HG02973 (cell line): ENCODE data around the gene ANAPC15.

Experiments used
- ATAC-seq: cut with Tn5 transposase; IDR thresholded peaks from one replicate; pipeline ENCODE4 v1.9.1; 2021; ENCODE audit warnings: moderate library complexity; ENCODE audit not compliant: unreplicated experiment

ANAPC15 gene

GRCh38 chr11:72088076-72088808, 24.3 kb downstream of the ANAPC15 start:
- no peak for ATAC-seq

GRCh38 chr11:72085621-72086351, 26.7 kb downstream of the ANAPC15 start:
- no peak for ATAC-seq

GRCh38 chr11:72084965-72085364, 27.5 kb downstream of the ANAPC15 start:
- no peak for ATAC-seq

- ATAC-seq, result no peak
Observed at GRCh38 chr11:72084076-72084475, 28.4 kb downstream of the ANAPC15 start.

- no peak for ATAC-seq
Observed at GRCh38 chr11:72083414-72083813, 29.1 kb downstream of the ANAPC15 start.

- ATAC-seq, result no peak
Observed at GRCh38 chr11:72081821-72082453, 30.6 kb downstream of the ANAPC15 start.

GRCh38 chr11:72081184-72081644, 31.3 kb downstream of the ANAPC15 start:
- ATAC-seq, result no peak

GRCh38 chr11:72080326-72081183, 31.9 kb downstream of the ANAPC15 start, which contains the start of the genes LRRC51 and NUMA1:
TSS of gene LRRC51 (plus strand) at chr11:72080850. CDS start at chr11:72089084, 8,234 bp downstream.
TSS of gene NUMA1 (minus strand) at chr11:72080542. CDS start at chr11:72035943, 44,599 bp downstream.
- peak; percentile 86 for ATAC-seq

GRCh38 chr11:72079819-72080325, 32.6 kb downstream of the ANAPC15 start:
- ATAC-seq, result no peak

- no peak for ATAC-seq
Observed at GRCh38 chr11:72078477-72078876, 34.0 kb downstream of the ANAPC15 start.

- no peak for ATAC-seq
Observed at GRCh38 chr11:72075756-72076155, 36.7 kb downstream of the ANAPC15 start.

GRCh38 chr11:72075109-72075508, 37.4 kb downstream of the ANAPC15 start:
- ATAC-seq, result no peak

- no peak for ATAC-seq
Observed at GRCh38 chr11:72072348-72072747, 40.1 kb downstream of the ANAPC15 start.

GRCh38 chr11:72070491-72070890, 42.0 kb downstream of the ANAPC15 start:
- ATAC-seq, result no peak

- no peak for ATAC-seq
Observed at GRCh38 chr11:72069787-72070251, 42.7 kb downstream of the ANAPC15 start.

GRCh38 chr11:72069200-72069599, 43.3 kb downstream of the ANAPC15 start:
- ATAC-seq, result no peak

- ATAC-seq, result no peak
Observed at GRCh38 chr11:72067676-72068075, 44.8 kb downstream of the ANAPC15 start.

GRCh38 chr11:72067266-72067665, 45.2 kb downstream of the ANAPC15 start:
- no peak for ATAC-seq

GRCh38 chr11:72066855-72067254, 45.6 kb downstream of the ANAPC15 start:
- ATAC-seq, result no peak

GRCh38 chr11:72061739-72062396, 50.6 kb downstream of the ANAPC15 start:
- no peak for ATAC-seq
